H1 (cell line): ENCODE measurements around the gene ZNF532.
"Not testable (repeated sequence)": the region's sequence is repeated elsewhere in the genome, so short reads cannot be mapped to it uniquely, and the experiment has no call there.

Experiments used
- CEBPB ChIP-seq: IDR thresholded peaks from 2 replicates; pipeline ENCODE4 v1.6.1; 2012; ENCODE audit warnings: low read depth, low read length
- CHD1 ChIP-seq: IDR thresholded peaks from 2 replicates; pipeline ENCODE4 v1.6.1; 2012; ENCODE audit warnings: low read depth, low read length, improper control_type of control experiment
- PHF8 ChIP-seq: fragments of 200-600 bp; sonication (generic); conservative IDR thresholded peaks from 2 replicates; pipeline ENCODE4 v1.7.1; 2012; ENCODE audit warnings: low read depth, mild to moderate bottlenecking, inconsistent platforms, low read length, moderate library complexity
- POLR2A ChIP-seq, 2 experiments: IDR thresholded peaks; 1 replicate in 1 of 2; 2 replicates in 1 of 2; pipeline ENCODE4 v1.6.1; 2011; ENCODE audit warnings: low read depth in 2 of 2, low read length in 2 of 2, mild to moderate bottlenecking in 2 of 2; ENCODE audit errors: control extremely low read depth in 1 of 2
- SP1 ChIP-seq: IDR thresholded peaks from 2 replicates; pipeline ENCODE4 v1.6.1; 2011; ENCODE audit warnings: low read depth, low read length
- TF ChIP-seq, protein P1 (sequence below), 3 experiments: IDR thresholded peaks; 1 replicate in 2 of 3; 2 replicates in 1 of 3; pipeline versions ENCODE4 v1.5.1 to v1.6.1; 2011; ENCODE audit warnings: low read length in 3 of 3, mild to moderate bottlenecking in 3 of 3, inconsistent platforms in 2 of 3, low read depth in 1 of 3, moderate library complexity in 1 of 3; ENCODE audit not compliant: insufficient read depth in 1 of 3; ENCODE audit errors: control extremely low read depth in 1 of 3
- TF ChIP-seq, protein P2 (sequence below): IDR thresholded peaks from 2 replicates; pipeline ENCODE4 v1.6.1; 2011; ENCODE audit warnings: low read length, improper control_type of control experiment

GRCh38 chr18:58855521-58855920 is 9.2 kb upstream of the ZNF532 start:
- TF ChIP-seq, protein P1, sequence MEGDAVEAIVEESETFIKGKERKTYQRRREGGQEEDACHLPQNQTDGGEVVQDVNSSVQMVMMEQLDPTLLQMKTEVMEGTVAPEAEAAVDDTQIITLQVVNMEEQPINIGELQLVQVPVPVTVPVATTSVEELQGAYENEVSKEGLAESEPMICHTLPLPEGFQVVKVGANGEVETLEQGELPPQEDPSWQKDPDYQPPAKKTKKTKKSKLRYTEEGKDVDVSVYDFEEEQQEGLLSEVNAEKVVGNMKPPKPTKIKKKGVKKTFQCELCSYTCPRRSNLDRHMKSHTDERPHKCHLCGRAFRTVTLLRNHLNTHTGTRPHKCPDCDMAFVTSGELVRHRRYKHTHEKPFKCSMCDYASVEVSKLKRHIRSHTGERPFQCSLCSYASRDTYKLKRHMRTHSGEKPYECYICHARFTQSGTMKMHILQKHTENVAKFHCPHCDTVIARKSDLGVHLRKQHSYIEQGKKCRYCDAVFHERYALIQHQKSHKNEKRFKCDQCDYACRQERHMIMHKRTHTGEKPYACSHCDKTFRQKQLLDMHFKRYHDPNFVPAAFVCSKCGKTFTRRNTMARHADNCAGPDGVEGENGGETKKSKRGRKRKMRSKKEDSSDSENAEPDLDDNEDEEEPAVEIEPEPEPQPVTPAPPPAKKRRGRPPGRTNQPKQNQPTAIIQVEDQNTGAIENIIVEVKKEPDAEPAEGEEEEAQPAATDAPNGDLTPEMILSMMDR (IDR thresholded peaks at IDR 0.05; ENCODE audit: control extremely low read depth in 1 of 3, insufficient read depth in 1 of 3, low read depth in 1 of 3, low read length in 3 of 3), result not testable (repeated sequence)
- TF ChIP-seq, protein P2, sequence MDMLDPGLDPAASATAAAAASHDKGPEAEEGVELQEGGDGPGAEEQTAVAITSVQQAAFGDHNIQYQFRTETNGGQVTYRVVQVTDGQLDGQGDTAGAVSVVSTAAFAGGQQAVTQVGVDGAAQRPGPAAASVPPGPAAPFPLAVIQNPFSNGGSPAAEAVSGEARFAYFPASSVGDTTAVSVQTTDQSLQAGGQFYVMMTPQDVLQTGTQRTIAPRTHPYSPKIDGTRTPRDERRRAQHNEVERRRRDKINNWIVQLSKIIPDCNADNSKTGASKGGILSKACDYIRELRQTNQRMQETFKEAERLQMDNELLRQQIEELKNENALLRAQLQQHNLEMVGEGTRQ, result not testable (repeated sequence)
- not testable (repeated sequence) for TF ChIP-seq PHF8; CEBPB; POLR2A (IDR thresholded peaks at IDR 0.05; ENCODE audit: control extremely low read depth in 1 of 2, low read depth in 2 of 2, low read length in 2 of 2); CHD1; SP1
